Uterus (tissue), 2 donors: ENCODE results near the gene CHST15.

Experiments used
- POLR2A ChIP-seq, 2 donors: fragments of 450-650 bp; IDR thresholded peaks; one replicate each; pipeline ENCODE4 v1.6.1; 2016; ENCODE audit warnings: antibody characterized with exemption in 2 of 2, mild to moderate bottlenecking in 1 of 2, moderate library complexity in 1 of 2
- TF ChIP-seq, protein P1 (sequence below), 4 experiments: fragments of 200-600 bp in 2 of 4; fragments of 450-650 bp in 2 of 4; sonication (generic) in 2 of 4; IDR thresholded peaks; one replicate each; pipeline ENCODE4 v1.5.1; 2016 to 2019; ENCODE audit warnings: antibody characterized with exemption in 4 of 4, mild to moderate bottlenecking in 2 of 4, moderate library complexity in 1 of 4

DNA sequence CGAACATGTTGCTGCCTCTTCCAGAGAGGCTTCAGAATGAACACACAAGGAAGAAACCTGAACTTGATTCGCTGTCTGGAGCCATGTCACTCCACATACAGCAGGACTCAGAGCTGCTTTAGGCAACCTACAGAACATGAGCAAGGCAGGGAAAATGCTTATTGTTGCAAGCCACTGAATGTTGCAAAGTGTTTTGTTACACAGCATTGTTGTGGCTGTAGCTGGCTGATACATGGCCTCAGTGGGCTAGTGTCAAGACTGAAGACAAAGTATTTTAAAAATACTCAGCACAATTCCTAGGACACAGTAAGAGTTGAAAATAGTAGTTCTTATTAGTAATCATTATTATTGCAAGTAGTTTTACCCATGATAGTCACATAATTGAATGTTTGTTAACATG is 3.1 kb upstream of the CHST15 start:
- TF ChIP-seq, protein P1, sequence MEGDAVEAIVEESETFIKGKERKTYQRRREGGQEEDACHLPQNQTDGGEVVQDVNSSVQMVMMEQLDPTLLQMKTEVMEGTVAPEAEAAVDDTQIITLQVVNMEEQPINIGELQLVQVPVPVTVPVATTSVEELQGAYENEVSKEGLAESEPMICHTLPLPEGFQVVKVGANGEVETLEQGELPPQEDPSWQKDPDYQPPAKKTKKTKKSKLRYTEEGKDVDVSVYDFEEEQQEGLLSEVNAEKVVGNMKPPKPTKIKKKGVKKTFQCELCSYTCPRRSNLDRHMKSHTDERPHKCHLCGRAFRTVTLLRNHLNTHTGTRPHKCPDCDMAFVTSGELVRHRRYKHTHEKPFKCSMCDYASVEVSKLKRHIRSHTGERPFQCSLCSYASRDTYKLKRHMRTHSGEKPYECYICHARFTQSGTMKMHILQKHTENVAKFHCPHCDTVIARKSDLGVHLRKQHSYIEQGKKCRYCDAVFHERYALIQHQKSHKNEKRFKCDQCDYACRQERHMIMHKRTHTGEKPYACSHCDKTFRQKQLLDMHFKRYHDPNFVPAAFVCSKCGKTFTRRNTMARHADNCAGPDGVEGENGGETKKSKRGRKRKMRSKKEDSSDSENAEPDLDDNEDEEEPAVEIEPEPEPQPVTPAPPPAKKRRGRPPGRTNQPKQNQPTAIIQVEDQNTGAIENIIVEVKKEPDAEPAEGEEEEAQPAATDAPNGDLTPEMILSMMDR (IDR thresholded peaks at IDR 0.05) = no peak
- TF ChIP-seq POLR2A (IDR thresholded peaks at IDR 0.05) = no peak
